Neural cell (in vitro differentiated cells): ENCODE results near the gene VWC2. TPM values are rescaled to one million over a fixed set of nuclear protein-coding genes. Genes with fewer than 3 reads are reported as not detected.

Experiments
- H2AFZ ChIP-seq: fragments of 200-600, 300-800 bp; sonication (generic), shearing (Covaris generic); 2 replicates; pipeline ENCODE4 v1.6.0; 2014; ENCODE audit warnings: low read depth, mild to moderate bottlenecking, antibody characterized with exemption, low read length, moderate library complexity
- H3F3A ChIP-seq: fragments of 200-600 bp; shearing (Covaris generic); 2 replicates; pipeline ENCODE4 v1.6.1; 2016; ENCODE audit warnings: mild to moderate bottlenecking, moderate library complexity, mixed read lengths, antibody characterized with exemption, low read length; ENCODE audit not compliant: insufficient read depth, poor library complexity, severe bottlenecking
- H3K27ac ChIP-seq: fragments of 200-600, 300-800 bp; sonication (generic), shearing (Covaris generic); 2 replicates; pipeline ENCODE4 v1.5.1; 2014; ENCODE audit warnings: mild to moderate bottlenecking, low read length, moderate library complexity
- H3K27me3 ChIP-seq: fragments of 300-800, 200-600 bp; sonication (generic), shearing (Covaris generic); 2 replicates; pipeline ENCODE4 v1.6.0; 2014; ENCODE audit warnings: mild to moderate bottlenecking, low read depth, low read length, moderate library complexity; ENCODE audit not compliant: insufficient read depth
- H3K36me3 ChIP-seq: fragments of 300-800, 200-600 bp; sonication (generic), shearing (Covaris generic); 2 replicates; pipeline ENCODE4 v1.5.1; 2014; ENCODE audit warnings: mild to moderate bottlenecking, antibody characterized with exemption, low read length, moderate library complexity; ENCODE audit not compliant: insufficient read depth
- H3K4me2 ChIP-seq: fragments of 300-800, 200-600 bp; sonication (generic), shearing (Covaris generic); 2 replicates; pipeline ENCODE4 v1.6.0; 2014; ENCODE audit warnings: mild to moderate bottlenecking, low read length
- H3K4me3 ChIP-seq: fragments of 300-800, 200-600 bp; sonication (generic), shearing (Covaris generic); 2 replicates; pipeline ENCODE4 v1.5.1; 2014; ENCODE audit warnings: mild to moderate bottlenecking, low read length, moderate library complexity
- H3K79me2 ChIP-seq: fragments of 200-600 bp; shearing (Covaris generic); replicated peaks from 2 replicates; pipeline ENCODE4 v1.6.0; 2014; ENCODE audit warnings: mild to moderate bottlenecking, low read length, moderate library complexity; ENCODE audit not compliant: insufficient read depth
- H3K9ac ChIP-seq: fragments of 300-800, 200-600 bp; sonication (generic), shearing (Covaris generic); 2 replicates; pipeline ENCODE4 v1.6.1; 2016; ENCODE audit warnings: mild to moderate bottlenecking, low read length, mixed read lengths
- H3K9me2 ChIP-seq: fragments of 200-600 bp; shearing (Covaris generic); 2 replicates; pipeline ENCODE4 v1.6.1; 2016; ENCODE audit warnings: mild to moderate bottlenecking, low read length, mixed read lengths; ENCODE audit not compliant: insufficient read depth
- H3K9me3 ChIP-seq: fragments of 200-600, 300-800 bp; sonication (generic), shearing (Covaris generic); 2 replicates; pipeline ENCODE4 v1.6.1; 2016; ENCODE audit warnings: mild to moderate bottlenecking, mixed run types, low read length, moderate library complexity, mixed read lengths
- H4K20me1 ChIP-seq: fragments of 200-600 bp; shearing (Covaris generic); 2 replicates; pipeline ENCODE4 v1.6.1; 2016; ENCODE audit warnings: mild to moderate bottlenecking, mixed run types; ENCODE audit not compliant: insufficient read depth
- EP300 ChIP-seq: fragments of 450-650 bp; conservative IDR thresholded peaks from 2 replicates; pipeline ENCODE4 v1.6.1; 2014; ENCODE audit warnings: antibody characterized with exemption, mild to moderate bottlenecking, moderate library complexity; ENCODE audit not compliant: poor library complexity, severe bottlenecking
- EZH2 ChIP-seq: fragments of 200-600, 300-800 bp; shearing (Covaris generic), sonication (generic); IDR thresholded peaks from 2 replicates; pipeline ENCODE4 v1.6.1; 2014; ENCODE audit warnings: antibody characterized with exemption, low read length, borderline replicate concordance, mild to moderate bottlenecking; ENCODE audit not compliant: insufficient read depth, poor library complexity, severe bottlenecking
- MXI1 ChIP-seq: fragments of 450-650 bp; conservative IDR thresholded peaks from 2 replicates; pipeline ENCODE4 v1.6.1; 2014; ENCODE audit warnings: antibody characterized with exemption, mild to moderate bottlenecking; ENCODE audit not compliant: poor library complexity, severe bottlenecking
- POLR2AphosphoS5 ChIP-seq: IDR thresholded peaks from 2 replicates; pipeline ENCODE4 v1.6.1; 2012
- REST ChIP-seq: IDR thresholded peaks from 2 replicates; pipeline ENCODE4 v1.6.1; 2012; ENCODE audit warnings: borderline replicate concordance
- SMC3 ChIP-seq: fragments of 450-650 bp; conservative IDR thresholded peaks from 2 replicates; pipeline ENCODE4 v1.6.1; 2014; ENCODE audit warnings: antibody characterized with exemption, mild to moderate bottlenecking, moderate library complexity; ENCODE audit not compliant: poor library complexity
- TAF1 ChIP-seq: IDR thresholded peaks from 2 replicates; pipeline ENCODE4 v1.6.1; 2012; ENCODE audit warnings: low read depth
- polyA plus RNA-seq: library from polyadenylated mRNA; depleted of rRNA; stranded (reverse); fragments of >200 nt; gene quantifications from 2 replicates; pipeline ENCODE4 v1.2.3, GENCODE V29; 2014
- TF ChIP-seq, protein P1 (sequence below): fragments of 450-650 bp; IDR thresholded peaks from 2 replicates; pipeline ENCODE4 v1.5.1; 2014; ENCODE audit warnings: antibody characterized with exemption, mild to moderate bottlenecking, moderate library complexity; ENCODE audit not compliant: poor library complexity, severe bottlenecking

The VWC2 gene
- polyA plus RNA-seq, 1 donor from 2014 or later: 4.6 TPM

DNA sequence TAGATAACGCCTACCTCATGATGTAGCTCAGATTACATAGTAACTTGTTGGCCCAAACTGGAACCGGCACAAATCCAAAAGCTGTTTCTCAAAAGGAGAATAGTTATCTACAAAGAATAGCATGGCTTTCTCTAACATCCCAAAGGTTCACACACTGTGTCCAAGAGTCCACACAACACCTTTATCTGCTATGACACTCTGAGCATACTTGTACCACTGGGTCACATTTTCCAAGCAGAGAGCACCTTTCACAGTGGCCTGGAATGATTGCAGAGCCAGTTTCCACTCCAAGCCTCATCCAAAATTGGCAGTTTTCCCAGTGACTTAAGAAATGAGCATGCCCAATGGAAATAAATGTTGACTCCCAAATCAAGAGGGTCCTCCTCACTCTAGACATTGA lies 155.3 kb downstream of the VWC2 start:
- Histone ChIP-seq H3F3A (no peaks in the 10 kb centered on the region), H3K27me3 (no peaks in the 10 kb centered on the region), H3K9me3 (no peaks in the 10 kb centered on the region), H3K4me3 (no peak overlapping the region), H3K79me2 (no peaks in the 10 kb centered on the region), H3K9me2 (no peaks in the 10 kb centered on the region), H4K20me1 (no peaks in the 10 kb centered on the region), H3K9ac (no peak overlapping the region), H3K27ac (no peak overlapping the region), H3K4me2 (no peak overlapping the region), H2AFZ (no peak overlapping the region), H3K36me3 (no peaks in the 10 kb centered on the region)
- TF ChIP-seq TAF1 (no peak), POLR2AphosphoS5 (no peak), REST (no peak), EP300 (no peak), SMC3 (no peak)

DNA sequence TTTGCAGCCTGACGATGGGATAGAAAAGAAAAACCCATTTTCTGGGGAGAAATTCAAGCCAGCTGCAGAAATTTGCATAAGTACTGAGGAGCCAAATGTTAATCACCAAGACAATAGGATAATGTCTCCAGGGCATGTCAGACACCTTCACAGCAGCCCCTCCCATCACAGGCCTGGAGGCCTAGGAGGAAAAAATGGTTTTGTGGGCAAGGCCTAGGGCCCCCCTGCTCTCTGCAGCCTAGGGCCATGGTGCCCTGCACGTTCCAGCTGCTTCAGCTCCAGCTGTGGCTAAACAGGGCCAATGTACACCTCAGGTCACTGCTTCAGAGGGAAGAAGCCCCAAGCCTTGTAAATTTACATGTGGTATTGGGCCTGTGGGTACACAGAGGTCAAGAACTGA lies 158.2 kb downstream of the VWC2 start:
- TF ChIP-seq POLR2AphosphoS5: no peak
- TF ChIP-seq EZH2: no peak
- TF ChIP-seq, protein P1, sequence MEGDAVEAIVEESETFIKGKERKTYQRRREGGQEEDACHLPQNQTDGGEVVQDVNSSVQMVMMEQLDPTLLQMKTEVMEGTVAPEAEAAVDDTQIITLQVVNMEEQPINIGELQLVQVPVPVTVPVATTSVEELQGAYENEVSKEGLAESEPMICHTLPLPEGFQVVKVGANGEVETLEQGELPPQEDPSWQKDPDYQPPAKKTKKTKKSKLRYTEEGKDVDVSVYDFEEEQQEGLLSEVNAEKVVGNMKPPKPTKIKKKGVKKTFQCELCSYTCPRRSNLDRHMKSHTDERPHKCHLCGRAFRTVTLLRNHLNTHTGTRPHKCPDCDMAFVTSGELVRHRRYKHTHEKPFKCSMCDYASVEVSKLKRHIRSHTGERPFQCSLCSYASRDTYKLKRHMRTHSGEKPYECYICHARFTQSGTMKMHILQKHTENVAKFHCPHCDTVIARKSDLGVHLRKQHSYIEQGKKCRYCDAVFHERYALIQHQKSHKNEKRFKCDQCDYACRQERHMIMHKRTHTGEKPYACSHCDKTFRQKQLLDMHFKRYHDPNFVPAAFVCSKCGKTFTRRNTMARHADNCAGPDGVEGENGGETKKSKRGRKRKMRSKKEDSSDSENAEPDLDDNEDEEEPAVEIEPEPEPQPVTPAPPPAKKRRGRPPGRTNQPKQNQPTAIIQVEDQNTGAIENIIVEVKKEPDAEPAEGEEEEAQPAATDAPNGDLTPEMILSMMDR: no peak
- no peak for TF ChIP-seq SMC3
- no peak for TF ChIP-seq REST
- TF ChIP-seq MXI1: no peak
- Histone ChIP-seq H2AFZ (no peak overlapping the region), H3K27ac (no peak overlapping the region), H4K20me1 (no peaks in the 10 kb centered on the region), H3K4me2 (no peak overlapping the region), H3K9me3 (no peaks in the 10 kb centered on the region), H3K36me3 (no peaks in the 10 kb centered on the region), H3K79me2 (no peaks in the 10 kb centered on the region), H3K27me3 (no peaks in the 10 kb centered on the region), H3K4me3 (no peak overlapping the region), H3K9ac (no peak overlapping the region), H3F3A (no peaks in the 10 kb centered on the region), H3K9me2 (no peaks in the 10 kb centered on the region)
